Posterior vena cava (tissue), 2 donors: ENCODE measurements around the gene LRRC4C. TPM values are rescaled to one million over a fixed set of nuclear protein-coding genes. Genes with fewer than 3 reads are reported as not detected.

Experiments
- DNase-seq: peaks from one replicate; pipeline ENCODE4 v3.0.0-alpha.2; 2020; ENCODE audit warnings: low spot score
- intact Hi-C, 2 donors: fragments of 100-400 bp; cut with DNase I; formaldehyde crosslinking; loops; one replicate each; pipeline versions ENCODE4 v1.14.1 to v1.14.2; 2022 to 2023
- long read RNA-seq, 2 donors: library from polyadenylated mRNA; unstranded; transcript quantifications; one replicate each; pipeline ENCODE4 v2.0.0, GENCODE V29; 2020 to 2021
- total RNA-seq, 2 donors: library from RNA; stranded (reverse); fragmentation: NEBNext Ultra II Directional; extraction: Animal tissue kit (Norgen Biotek cat#: 25700); gene quantifications; one replicate each; pipeline ENCODE4 v1.2.1, GENCODE V29; 2021
- donor health status: DM: yes; HTN: yes; CAD: no.
- donor health status: DM: yes; HTN: yes; CAD: no.

Gene LRRC4C
- under 1 TPM; 0.48 to 0.69 TPM for total RNA-seq
- long read RNA-seq, donor 1: 0 reads
- long read RNA-seq, donor 2: 0 reads

DNA sequence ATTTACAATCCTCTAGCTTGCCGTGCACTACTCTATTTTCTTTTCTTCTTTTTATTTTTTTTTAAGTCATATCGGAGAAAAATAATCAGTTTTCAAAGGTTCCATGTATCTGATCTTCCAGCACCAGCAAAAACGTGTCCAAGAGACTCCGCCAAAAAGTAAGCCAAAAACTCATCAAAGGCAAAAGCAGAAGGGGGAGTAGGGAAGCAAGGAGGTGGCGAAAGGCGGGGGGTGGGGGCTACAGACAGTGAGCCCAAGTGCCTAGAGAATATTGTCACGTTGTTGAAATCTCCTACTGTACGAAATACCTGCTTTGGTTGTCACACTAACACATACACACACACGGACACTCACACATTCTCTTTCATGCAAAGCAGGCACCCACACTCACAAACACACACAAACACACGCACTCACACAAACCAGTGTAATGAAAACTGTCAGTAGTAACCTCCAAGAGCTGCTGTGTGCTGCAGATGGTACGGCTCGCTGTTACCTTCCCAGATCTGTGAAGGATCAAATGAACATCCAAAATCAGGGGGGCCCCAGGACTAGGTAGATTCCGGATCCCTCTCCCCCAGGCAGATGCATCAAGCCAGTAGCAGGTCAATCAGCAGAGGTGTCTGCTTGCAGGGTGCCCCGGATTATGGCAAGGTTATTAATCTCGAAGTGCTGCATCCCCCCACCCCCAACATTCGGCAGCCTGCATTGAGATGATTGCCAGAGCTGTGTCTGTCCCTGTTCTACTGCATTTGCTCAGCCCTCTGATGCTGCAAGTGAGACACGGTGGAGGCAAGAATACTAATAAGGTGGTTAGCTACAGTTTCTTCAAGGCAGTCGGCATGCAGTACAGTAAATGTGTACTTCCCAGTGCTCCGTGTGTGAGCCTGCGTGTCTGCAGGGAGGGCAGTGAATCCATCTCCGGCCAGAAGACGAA lies at the start of gene LRRC4C:
LRRC4C (minus strand) TSS at position 188 of the 937 bp plus-strand sequence.
- no peak for DNase-seq
- intact Hi-C loops: no loop called here

DNA sequence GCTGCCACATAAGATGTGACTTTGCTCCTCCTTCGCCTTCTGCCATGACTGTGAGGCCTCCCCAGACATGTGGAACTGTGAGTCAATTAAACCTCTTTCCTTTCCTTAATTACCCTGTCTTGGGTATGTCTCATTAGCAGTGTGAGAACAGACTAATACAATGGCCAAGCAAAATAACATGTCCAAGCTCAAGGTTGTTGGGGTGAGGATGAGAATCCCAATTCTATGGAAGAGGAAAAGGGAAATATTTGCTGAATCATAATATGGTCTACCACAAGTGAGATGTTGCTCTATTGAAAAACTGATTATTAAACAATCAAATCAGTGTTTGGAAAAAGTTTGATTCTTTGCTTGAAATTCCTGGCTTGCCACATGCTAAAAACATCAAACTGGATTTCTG lies 48.7 kb upstream of the LRRC4C start:
- intact Hi-C loops: no loop called here
- no peak for DNase-seq

DNA sequence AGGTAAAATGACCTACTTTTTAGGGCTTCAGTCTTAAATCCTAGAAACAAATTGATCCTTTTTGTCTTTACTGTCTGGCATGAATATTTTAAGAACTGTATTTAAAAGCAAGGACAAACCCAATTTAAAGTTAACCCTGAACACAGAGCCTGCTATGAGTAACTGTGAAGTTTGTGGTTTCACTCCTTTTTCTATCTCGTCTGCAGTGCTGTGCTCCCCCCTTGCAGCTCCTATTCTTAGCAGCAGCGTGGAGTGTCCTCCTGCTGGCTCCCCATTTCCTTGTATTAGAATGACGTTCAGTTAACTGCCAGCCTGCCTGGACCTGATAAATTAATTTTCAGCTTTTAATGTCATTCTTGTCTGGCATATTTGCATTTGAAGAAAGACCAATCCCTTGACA lies 40.0 kb upstream of the LRRC4C start:
- intact Hi-C loops: no loop called here
- no peak for DNase-seq

DNA sequence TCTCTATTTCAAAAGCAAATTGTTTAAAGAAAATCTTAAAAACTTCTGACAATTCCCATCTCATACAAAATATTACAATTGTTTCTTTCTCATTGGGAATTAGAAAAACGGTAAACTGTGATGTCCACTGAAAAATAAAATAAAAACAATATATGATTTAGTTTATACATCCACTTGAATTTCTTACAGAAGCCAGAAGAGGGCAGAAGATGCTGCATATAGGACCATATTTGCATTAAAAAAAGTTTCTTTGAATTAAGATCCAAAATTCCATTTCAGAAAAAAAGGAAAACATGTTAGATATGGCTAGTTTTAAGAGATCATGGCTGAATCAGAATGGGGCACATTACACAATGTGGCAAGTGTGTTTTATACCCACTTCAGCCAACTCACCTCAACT lies 39.3 kb upstream of the LRRC4C start:
- intact Hi-C loops: no loop called here
- no peak for DNase-seq

DNA sequence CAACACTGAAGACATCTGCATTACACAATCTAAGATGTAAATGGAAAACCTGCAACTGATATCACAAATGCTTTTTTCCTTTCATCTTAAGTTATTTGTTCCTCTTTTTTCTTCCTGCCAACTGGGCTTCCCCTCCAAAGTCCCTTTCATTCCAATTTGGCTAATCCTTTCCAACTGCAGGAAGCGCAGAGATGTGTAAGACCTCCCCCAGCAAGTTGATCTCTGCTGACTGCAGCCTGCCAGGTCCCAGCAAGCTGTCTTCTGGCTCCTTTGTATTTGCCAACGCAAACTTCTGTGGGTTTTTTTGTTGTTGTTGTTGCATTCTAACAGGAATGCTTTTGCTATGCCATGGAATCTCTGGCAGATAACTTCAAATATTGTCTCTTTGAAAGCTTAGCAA lies 38.5 kb upstream of the LRRC4C start:
- DNase-seq: no peak
- intact Hi-C loops: no loop called here

DNA sequence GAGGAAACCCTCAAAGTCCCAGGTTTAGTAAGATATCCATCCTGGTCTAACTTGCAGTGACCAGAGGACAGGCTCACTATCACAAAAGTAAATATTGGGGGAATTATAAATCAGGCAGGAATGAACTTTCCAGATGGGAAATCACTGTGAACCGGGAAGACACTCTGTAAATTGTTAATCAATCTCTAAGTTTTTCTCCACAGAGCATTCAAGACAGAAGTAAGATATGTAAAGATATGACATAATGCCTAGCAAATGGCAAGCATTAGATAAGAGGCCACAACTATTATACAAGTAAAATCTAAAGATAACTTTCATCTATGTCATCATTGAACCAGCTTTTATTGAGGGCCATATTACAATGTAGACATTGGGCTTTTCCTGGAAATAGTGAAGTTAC lies 35.3 kb upstream of the LRRC4C start:
- intact Hi-C loops: no loop called here
- no peak for DNase-seq

DNA sequence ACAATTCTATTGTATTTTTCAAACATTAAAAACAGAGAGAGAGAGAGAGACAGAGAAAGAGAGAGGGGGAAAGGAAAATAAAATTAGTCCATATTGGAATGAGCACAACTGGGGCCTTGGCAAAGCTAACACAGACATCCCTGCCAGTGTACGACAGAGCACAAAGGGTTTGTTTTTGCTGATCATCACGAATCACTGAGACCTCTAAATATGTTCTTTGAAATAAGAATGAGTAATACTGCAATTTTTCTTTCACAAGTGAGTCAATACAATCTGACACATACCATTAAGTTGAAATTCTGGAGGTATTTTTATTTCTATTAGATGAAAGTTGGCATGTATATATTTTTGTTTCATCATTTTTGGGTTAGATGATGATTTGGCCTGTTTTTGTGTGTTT lies 27.0 kb upstream of the LRRC4C start:
- DNase-seq: no peak
- intact Hi-C loops: no loop called here

DNA sequence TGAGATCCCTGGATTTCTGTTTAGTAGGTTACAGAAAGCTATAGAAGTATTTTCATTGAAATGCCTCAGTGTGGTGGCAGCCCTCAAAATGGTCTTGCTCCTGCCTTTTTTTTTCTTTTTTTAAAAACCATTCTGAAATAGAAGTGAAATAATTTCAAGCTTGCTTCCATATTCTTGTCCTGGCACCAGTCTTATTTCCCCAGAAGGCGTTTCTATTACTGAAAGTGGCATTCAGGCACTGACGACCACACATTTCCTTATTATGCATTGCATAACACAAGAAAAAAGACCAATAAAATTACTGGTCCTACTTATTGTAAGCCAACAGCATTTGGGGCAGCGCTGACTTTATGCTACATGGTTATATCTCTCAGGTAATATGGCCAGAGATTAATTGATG lies 24.5 kb upstream of the LRRC4C start:
- DNase-seq: no peak
- intact Hi-C loops: no loop called here

DNA sequence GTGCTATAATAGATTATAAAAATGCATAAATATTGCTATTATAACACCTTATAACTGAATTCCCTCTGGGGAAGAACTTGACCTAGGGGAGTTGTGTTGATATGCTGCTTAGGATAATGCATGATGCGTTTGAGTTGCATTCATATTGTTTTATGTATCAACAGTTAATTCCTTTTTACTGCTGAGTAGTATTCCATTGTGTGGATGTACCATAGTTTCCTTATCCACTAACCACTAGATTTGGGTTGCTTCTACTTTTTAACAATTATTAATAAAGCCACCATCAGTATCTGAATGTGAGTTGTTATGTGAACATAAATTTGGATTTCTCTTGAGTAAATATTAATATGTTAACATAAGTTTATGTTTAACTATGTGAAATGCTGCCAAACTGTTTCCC lies 19.7 kb upstream of the LRRC4C start:
- intact Hi-C loops: no loop called here

DNA sequence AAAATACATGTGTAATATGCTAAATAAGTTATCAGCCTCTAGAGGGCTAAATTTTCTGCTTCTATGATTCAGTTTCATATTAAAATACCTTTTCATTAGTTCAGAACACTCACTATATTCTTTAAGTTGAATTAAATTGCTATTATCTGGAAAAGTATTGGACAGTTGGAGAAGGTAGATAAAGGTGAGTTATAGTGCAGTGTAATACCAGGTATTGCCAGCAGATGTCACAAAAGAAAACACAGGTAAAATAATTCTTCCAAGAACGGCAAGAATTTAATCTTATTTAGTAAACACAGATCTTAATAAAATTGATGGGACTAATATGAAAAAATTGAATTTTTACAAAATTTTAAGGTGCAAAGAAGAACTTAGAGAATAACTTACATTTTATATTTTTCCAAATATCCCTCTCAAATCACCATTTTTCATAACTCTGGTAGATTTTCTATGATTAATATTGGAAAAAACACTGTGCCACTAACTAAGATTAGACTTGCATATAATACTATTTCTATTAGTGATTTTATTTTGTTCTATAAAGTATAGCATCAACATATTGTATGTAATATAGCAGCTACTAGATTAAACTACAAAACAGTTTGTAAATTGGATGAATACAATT lies 1.7 kb upstream of the LRRC4C start:
- intact Hi-C loops: no loop called here

More for the DNA sequence above, 19.7 kb upstream of the LRRC4C start:
- no peak for DNase-seq

DNA sequence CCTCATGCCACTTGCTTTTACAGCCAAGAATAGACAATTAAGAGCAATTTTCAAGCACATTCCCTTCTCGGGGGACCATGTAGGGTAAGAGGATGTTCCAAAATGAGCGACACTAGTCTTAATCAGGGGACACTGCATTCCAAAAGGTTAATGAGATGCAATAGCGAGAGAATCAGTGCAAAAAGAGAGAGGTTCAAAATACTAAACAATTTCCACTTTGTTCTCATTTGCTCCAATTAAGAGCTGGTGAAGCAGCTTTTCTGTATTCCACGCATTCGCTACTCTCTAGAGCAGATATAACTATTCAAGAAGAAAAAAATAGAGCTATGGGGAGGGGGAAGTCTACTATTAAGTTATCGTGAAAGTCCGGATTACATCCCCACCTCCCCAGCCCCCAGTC lies 811 bp downstream of the LRRC4C start:
- intact Hi-C loops: no loop called here
- DNase-seq: no peak

More for the DNA sequence above, 1.7 kb upstream of the LRRC4C start:
- no peak for DNase-seq

DNA sequence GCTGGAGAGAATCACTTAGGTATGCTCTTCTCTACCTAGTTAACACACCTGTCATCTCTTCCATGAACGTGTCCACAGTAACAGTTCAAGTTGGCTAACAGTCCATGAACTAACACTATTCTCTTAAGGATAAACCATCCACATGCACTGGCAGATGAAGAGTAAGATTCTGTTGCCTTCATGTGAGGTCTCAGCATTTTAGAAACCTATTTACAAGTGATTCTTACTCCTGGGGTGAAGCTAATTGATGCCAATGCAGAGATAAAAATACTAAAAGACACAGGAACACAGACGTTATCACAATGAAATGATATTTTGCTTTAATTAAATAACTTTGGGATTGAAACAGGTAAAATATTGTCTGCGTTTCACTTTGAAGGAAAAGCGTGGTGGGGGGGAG lies 1.3 kb downstream of the LRRC4C start:
- no peak for DNase-seq

DNA sequence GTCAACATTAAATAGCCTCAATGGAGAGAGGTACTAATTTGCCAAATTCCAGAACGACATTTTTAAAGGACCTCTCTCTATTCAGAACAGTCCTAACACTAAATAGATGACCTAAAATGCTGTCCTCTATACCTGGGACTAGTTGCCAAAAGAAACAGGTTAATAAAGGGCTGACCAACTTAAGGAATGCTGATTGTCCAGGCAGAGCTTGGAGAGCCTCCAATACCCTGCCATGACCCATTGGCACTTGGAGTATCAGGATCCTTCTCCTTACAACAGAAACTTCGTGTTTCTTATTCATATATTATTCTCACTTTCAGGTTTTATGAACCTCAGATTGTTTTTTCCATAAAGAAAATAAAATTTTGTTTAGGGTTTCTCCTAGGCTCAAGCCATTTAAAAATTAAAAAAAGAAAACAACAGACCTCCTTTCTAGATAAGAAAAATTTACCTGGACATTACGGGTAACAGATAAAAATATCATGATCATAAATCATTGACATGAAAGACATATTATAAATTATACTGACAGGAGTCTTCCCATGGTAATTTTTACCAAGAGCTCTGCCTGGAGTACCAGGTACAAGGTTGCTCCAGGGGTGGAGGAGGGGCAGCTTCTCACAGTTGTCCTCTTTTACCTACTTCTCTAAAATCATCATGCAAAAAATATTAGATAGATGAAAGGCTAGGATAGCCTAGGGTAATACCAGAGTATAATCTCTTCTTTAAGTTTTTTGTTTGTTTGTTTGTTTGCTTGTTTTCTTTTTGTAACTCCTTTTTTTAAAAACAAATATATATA lies 2.0 kb downstream of the LRRC4C start:
- intact Hi-C loops: no loop called here

More for the DNA sequence above, 1.3 kb downstream of the LRRC4C start:
- intact Hi-C loops: no loop called here

DNA sequence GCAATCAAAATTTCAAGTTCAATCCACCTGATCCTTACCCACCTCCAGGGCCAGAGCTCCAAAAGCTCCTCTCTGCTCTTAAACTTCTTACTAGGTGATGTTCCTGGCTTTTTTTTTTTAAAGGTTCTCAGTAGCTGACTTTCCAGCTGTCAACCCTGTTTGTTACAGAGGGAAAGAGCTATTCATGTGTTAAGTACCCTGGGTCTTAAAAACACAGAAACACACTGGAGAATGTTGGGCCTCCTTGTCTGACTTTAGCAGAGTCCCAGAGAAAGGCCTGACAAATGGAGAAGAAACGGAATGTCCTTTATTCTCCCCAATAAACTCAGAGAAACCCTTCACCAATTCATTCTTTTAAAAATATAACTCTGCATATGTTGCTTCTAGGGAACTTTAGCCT lies 3.2 kb downstream of the LRRC4C start:
- DNase-seq: no peak
- intact Hi-C loops: no loop called here

More for the DNA sequence above, 2.0 kb downstream of the LRRC4C start:
- DNase-seq: no peak

DNA sequence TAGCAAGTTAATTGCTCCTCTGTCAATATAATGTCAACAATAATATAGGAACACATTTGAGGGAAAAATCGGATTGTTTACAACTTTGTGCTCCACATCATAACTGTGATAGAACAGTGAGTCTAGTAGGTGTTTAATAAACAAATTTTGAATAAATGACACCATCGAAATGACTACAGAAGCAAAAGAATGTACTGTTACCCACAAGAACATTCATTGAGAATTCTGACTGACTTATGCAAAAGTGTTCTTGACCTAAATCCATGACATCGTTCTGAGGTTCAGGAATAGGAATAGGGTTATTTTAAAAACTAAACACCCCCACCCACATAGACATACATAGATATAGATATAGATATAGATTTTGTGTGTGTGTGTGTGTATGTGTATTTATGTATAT lies 8.4 kb downstream of the LRRC4C start:
- no peak for DNase-seq
- intact Hi-C loops: no loop called here

DNA sequence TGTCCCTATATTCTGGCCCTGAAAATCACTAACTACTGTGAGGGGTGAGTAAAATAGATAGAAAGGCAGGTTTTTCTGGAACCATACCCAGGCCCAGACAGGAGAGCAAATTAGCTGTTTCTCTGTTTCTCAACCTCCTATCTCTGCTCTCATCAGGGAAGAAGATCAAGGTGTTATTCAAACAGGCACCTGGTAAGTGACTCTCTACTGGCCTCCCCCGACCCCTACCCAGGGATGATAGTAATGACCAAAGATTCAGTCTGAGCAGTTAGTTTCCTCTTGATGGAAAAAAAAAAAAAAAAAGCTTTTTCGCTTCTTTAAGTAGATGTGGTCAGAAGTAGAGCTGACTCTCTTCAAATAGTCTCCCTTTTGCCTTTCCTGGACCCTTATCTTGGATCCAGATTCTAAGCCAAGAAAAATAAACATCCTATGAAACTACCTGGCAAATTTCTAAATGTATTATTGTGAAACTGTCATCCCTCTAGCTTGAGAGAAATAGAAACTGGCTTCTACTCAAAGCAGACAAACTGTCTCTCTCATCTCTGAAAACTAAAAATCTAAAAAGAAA lies 9.9 kb downstream of the LRRC4C start:
- intact Hi-C loops: no loop called here
- no peak for DNase-seq

DNA sequence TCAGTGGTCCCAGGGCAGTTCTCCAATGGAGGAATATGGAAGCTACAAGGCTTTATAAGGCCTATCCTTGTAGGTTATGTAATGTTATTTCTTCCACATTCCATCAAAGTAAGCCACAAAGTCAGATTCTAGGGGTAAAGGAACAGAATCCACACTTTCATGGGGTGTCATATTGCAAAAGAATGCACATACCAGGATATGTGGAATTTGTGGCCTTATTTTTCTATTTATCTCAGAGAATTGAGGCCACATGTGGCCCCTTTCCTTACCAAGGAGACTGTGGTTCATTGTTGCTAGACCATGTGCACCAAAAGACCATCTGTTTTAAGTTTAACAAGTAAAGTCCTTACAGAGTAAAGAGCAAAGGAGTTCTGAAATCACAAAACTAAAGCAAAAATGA lies 12.9 kb downstream of the LRRC4C start:
- intact Hi-C loops: no loop called here
- no peak for DNase-seq

DNA sequence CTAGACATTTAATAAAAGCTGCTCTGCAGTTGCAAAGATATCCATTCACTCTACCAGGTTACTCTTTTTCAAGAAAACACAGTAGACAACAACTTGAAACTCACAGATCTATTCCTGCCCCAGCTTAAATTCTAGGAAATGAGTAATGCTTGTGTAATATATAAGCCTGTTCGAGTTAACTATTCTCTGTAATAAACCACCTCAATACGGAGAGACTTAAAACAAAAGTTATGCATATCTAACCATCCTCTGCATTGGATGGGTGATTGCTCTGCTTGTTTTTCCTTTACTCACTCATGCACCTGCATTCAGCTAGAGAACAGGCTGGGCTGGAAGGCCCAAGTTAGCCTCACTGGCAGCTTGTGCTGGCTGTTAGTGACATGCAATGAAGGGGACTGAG lies 13.3 kb downstream of the LRRC4C start:
- DNase-seq: no peak
- intact Hi-C loops: no loop called here

DNA sequence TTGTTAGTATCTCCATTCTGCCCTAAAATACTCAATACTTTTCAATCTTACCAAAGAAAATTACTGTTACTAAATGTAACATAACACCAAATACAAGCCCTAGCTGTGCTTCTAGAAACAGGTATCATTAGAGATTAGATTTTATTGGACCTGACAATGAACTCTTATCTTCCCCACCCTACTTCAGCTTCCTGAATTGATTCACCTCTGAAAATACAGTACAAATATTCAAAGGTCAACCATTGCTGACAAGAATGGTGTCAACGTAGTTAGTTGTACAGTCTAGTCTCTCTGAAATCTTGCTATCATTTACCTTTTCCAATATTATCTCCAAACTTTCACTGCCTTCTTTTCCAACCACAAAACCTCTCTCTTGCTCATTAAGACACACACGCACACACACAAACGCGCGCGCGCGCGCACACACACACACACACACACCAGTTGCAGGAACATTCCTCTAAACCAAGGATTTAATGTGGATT lies 22.4 kb downstream of the LRRC4C start:
- intact Hi-C loops: no loop called here
- DNase-seq: no peak

DNA sequence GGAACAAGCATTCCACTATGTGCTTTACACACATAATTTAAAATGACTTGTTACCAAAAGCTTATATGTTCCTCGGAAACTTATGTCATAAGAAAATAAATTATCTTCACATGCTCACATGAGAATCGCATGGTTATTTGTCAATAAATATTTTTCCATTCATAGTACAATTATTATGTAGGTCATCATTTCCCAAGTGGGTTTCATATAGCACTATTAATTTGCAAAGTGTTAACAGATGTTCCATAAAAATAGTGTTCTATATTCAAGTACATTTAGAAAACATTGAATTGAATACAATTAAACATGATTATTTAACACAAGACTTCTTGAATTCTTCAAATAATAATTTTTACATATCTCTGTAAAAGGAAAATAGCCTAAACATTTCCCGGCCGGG lies 23.9 kb downstream of the LRRC4C start:
- intact Hi-C loops: no loop called here
- DNase-seq: no peak
